HPDE6-E6E7 (cell line): ENCODE measurements around the gene GBE1.

Source experiments
- DNase-seq: peaks from one replicate; pipeline ENCODE4 v3.0.0; 2011; ENCODE audit warnings: missing footprints; ENCODE audit errors: extremely low spot score

GBE1 gene

GRCh38 chr3:81470524-81471278 lies 290.7 kb downstream of the GBE1 start:
- no peak for DNase-seq

- DNase-seq = no peak
Measured at GRCh38 chr3:81468391-81468790, 293.1 kb downstream of the GBE1 start.

DNA sequence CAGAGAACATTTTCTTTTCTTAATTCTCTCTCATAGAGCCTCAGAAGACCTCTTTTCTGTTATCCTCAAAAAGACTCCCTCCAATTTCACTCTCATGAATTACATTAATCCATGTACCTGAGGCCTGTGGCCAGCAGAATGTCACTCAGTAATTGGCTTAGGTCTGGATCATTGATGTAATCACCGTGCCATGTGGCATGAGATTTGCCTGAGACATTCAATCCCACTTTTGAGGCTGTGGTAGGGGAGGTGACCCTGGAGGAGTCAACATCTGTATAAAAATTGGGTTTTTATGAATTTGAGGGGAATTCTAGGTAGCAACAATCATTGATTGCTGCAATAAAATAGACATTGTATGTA lies 295.3 kb downstream of the GBE1 start:
- DNase-seq = no peak

DNA sequence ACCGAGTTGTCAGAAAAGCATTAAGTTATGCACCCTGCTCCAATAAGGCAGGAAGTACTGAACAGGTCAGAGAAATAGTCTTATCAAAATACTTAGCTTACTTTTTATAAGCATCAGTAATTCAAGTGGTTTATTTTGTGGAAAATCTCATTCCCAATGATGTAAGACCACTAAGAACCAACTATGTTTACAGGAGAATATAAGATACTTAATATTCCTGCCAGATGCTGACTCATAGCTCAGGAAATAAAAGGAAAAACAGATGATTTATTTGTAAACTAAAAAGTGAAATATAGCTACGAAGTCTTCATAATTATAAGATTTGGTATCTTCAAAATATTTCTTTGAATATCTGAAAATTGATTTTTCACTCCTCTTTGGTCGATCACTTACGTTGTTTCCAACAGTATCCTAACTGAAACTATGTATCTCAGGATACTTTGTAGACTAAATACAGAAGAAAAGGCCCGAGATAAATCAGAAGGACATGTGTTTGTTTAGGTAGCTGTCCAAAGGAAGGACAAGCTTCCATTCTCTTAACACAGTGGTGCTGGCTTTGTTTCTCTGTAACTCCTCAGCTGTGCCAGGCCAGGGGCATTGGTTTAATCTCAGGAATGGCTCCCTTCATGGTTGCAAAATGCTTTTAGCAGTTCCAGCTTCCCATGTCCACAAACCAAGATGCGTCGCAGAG lies 295.8 kb downstream of the GBE1 start:
- no peak for DNase-seq

- no peak for DNase-seq
Measured at GRCh38 chr3:81463781-81464180, 297.7 kb downstream of the GBE1 start.

DNA sequence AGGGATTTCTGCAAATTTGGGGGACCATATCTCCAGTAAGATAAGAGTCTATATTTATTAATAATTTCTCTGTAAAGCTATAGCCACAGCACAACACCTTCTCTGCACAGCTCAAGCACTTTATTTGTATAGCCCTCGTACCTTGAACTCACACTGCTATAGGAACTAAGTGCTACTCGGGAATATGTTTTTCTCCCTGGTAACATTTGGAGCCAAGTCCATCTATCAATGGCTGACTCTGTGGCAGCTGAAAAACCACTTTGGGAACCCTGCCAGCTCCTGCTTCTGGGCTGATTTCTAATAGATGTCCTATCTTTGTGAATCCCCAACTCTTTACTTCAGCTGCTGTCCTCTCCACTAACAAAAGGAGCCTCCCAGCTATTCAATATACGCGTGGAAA lies 298.5 kb downstream of the GBE1 start:
- no peak for DNase-seq

DNA sequence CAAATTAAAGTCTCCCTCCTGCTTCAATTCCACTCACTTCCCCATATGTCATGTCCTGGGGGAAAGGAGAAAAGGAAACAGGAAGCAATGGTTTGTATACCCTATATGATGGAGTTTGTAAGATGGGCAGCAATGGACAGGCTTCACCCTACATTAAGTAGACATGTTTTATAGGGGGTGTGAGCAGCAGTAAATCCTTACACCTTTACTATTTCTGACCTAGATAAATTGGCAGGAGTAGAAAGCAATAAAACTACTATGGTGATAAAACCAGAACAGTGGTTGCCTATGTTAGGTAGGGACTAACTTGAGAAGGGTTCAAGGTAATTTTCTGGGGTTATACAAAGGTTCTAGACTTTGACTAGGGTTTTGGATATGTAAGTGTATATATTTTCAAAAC lies 301.7 kb downstream of the GBE1 start:
- DNase-seq = no peak

DNA sequence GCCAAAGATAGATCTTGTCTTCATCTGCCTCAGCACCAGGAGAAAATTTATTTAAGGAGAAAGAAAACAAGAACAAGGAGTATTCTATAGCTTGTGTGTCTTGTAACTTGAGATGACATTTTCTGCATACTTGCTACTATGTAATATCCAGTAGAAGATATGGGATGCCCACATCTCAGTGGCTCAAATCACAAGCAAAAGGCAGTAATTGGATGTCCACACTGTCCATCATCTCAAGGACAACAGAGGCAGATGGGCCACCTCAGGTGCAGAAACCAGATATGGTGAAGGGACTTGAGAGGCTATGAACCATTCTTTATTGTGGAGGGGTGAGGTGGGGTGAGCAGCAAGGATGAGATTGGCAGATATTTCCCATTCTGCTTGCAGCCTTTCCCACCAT lies 309.0 kb downstream of the GBE1 start:
- no peak for DNase-seq

DNA sequence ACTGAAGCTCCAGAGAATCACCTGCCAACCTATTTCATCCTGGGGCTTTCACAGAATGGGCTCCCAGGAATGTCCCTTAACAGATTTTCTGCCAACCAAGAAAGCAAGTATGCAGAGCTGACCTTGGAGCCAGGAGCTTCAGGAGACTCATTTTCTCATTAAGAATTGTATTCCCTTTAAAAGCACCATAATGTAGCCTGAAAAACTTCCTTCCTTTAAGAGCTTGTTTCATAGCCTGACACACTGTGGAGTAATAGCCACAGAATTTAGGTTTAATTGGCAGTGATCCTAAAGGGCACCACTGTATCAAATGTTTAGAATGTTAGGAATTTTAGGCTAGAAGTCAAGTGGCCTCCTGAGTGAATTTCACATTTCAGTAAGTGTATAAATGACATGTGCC lies 309.8 kb downstream of the GBE1 start:
- DNase-seq = no peak

DNA sequence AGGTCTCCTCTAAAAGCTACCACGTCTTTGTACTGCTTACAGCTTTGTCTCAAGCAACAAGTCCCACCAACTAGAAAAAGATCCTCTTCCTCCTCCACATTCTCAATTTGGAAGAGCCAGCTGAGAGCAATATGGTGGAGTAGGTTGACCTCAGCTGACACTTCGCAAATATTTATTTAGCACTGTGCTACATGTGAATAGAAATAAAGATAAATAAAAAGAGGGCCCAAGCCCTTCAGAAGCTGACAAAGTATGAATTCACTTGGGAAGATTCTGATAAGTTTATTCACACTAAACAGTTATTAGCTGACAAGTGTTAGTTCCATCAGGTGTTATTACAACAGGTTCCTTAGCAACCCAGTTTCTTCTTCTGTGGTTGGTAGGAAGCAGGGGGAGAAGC lies 310.3 kb downstream of the GBE1 start:
- no peak for DNase-seq

DNA sequence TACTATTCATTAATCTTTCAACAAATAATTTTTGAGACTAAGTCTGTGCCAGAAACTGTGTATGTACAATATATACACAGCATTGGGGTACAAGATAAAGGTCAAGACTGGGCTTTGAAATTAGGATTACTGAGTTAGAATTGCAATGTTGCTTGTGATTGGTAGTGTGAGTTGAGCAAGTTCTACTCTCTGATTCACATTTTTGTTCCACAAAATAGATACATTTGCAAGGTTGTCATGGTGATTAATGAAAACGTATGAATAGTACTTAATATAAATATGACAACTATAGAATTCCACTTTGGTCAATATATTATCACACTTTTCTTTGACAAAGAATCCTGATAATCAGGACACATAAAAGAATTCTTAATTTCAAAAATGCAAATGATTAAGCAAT lies 314.6 kb downstream of the GBE1 start:
- DNase-seq = no peak

- DNase-seq = no peak
Measured at GRCh38 chr3:81445712-81446111, 315.7 kb downstream of the GBE1 start.

- DNase-seq = no peak
Measured at GRCh38 chr3:81444817-81445460, 316.5 kb downstream of the GBE1 start.

DNA sequence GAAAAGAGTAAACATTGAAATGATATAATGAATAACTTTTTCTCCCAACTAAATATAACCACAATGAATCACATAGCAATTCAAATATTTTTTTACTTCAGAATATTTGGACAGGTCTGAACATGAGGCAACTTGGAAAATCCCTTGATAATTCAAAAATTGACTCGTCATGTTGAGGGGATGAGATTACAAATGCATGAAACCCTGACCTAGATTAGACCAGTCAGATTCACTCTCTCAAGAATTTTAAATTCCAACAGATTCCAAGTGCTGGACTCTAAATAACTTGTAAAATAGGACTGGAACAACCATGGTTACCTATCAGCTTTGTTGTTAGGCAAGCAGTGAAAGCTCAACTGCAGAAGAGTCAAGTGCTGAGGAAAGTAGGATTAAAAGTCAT lies 317.5 kb downstream of the GBE1 start:
- DNase-seq = peak; percentile 3

DNA sequence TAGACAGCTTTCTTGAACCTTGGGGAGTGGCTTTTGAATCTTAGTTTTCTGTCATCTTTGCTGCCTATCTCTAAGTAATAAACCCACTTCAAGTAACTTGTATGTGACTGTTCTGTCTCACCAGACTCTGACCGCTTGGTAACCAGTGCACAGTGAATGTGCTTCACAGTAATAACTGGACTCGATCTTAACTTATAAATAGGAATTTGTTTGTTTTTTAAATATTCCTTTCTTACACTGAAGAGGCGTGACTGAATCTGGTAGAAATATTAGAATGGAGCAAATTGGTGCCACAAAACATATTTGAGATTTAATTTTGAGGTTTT lies 318.0 kb downstream of the GBE1 start:
- DNase-seq = no peak

GRCh38 chr3:81442758-81443456 lies 318.5 kb downstream of the GBE1 start:
- no peak for DNase-seq

DNA sequence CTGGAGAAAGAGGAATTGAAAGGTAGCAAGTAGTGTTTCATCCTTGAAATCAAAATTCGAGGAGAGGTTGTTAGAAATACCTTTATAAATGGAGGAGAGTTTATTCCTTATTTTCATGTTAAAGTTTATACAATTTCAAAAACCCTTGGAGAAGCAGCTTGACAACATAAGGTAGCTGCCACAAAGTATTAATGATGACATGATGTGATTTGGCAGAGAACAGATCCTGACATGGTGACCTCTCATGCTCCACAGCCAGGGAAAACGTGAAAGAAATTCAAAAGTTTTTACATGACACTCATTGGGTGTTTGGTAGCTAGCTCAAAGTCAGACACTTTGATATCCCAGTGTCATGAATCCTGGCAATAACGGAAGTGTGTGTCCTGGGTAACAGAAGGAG lies 320.8 kb downstream of the GBE1 start:
- DNase-seq = no peak
